ENCODE results near the gene BTN3A1.
"Not testable (repeated sequence)": the region's sequence is repeated elsewhere in the genome, so short reads cannot be mapped to it uniquely, and the experiment has no call there.

The BTN3A1 gene

GRCh38 chr6:26366504-26366903, 35.6 kb upstream of the BTN3A1 start:
- no peak for TF ChIP-seq CTCF (IDR thresholded peaks at IDR 0.05; ENCODE audit: insufficient read depth, low read depth, low read length, missing control alignments)
- H3K4me3 ChIP-seq (ENCODE audit: low read length) = no peak overlapping the region
- no peak for DNase-seq (ENCODE audit: low read depth)

GRCh38 chr6:26367114-26367513, 35.0 kb upstream of the BTN3A1 start:
- H3K4me3 ChIP-seq (ENCODE audit: low read length) = no peak overlapping the region
- no peak for DNase-seq (ENCODE audit: low read depth)
- no peak for TF ChIP-seq CTCF (IDR thresholded peaks at IDR 0.05; ENCODE audit: insufficient read depth, low read depth, low read length, missing control alignments)

- H3K4me3 ChIP-seq (ENCODE audit: low read length); DNase-seq (ENCODE audit: low read depth): not testable (repeated sequence)
Measured at GRCh38 chr6:26371813-26372212, 30.3 kb upstream of the BTN3A1 start.

GRCh38 chr6:26372308-26373144, 29.5 kb upstream of the BTN3A1 start:
- TF ChIP-seq CTCF (IDR thresholded peaks at IDR 0.05; ENCODE audit: insufficient read depth, low read depth, low read length, missing control alignments) = no peak
- H3K4me3 ChIP-seq (ENCODE audit: low read length) = no peak overlapping the region
- no peak for DNase-seq (ENCODE audit: low read depth)

- no peak for DNase-seq (ENCODE audit: low read depth)
- TF ChIP-seq CTCF (IDR thresholded peaks at IDR 0.05; ENCODE audit: insufficient read depth, low read depth, low read length, missing control alignments) = no peak
- H3K4me3 ChIP-seq (ENCODE audit: low read length) = no peak overlapping the region
Measured at GRCh38 chr6:26375270-26375669, 26.8 kb upstream of the BTN3A1 start.

GRCh38 chr6:26377719-26378118, 24.4 kb upstream of the BTN3A1 start:
- no peak overlapping the region for H3K4me3 ChIP-seq (ENCODE audit: low read length)
- no peak for DNase-seq (ENCODE audit: low read depth)

GRCh38 chr6:26378143-26378542, 23.9 kb upstream of the BTN3A1 start:
- H3K4me3 ChIP-seq (ENCODE audit: low read length); DNase-seq (ENCODE audit: low read depth): not testable (repeated sequence)

More at GRCh38 chr6:26377719-26378118, 24.4 kb upstream of the BTN3A1 start:
- no peak for TF ChIP-seq CTCF (IDR thresholded peaks at IDR 0.05; ENCODE audit: insufficient read depth, low read depth, low read length, missing control alignments)

GRCh38 chr6:26379292-26379691, 22.8 kb upstream of the BTN3A1 start:
- no peak for DNase-seq (ENCODE audit: low read depth)
- no peak overlapping the region for H3K4me3 ChIP-seq (ENCODE audit: low read length)
- TF ChIP-seq CTCF (IDR thresholded peaks at IDR 0.05; ENCODE audit: insufficient read depth, low read depth, low read length, missing control alignments) = no peak

Measured in epithelial cell of esophagus (primary cell).